Mucosa of descending colon (tissue), 3 donors: ENCODE results near the gene HIPK3. TPM values are rescaled to one million over a fixed set of nuclear protein-coding genes. Genes with fewer than 3 reads are reported as not detected.

ENCODE experiments used
- ATAC-seq: fragments of 200-7000 bp; cut with Tn5 transposase; one replicate; pipeline ENCODE4 v1.9.1; 2020; ENCODE audit warnings: mild to moderate bottlenecking, moderate library complexity
- DNase-seq, 3 donors: peaks; one replicate each; pipeline ENCODE4 v3.0.0-alpha.2; 2020
- H3K36me3 ChIP-seq: fragments of 200-600 bp; one replicate; pipeline ENCODE4 v1.8.0; 2021; ENCODE audit warnings: low read depth, mild to moderate bottlenecking
- H3K4me1 ChIP-seq: fragments of 200-600 bp; one replicate; pipeline ENCODE4 v1.8.0; 2021; ENCODE audit warnings: low read depth, mild to moderate bottlenecking
- H3K4me3 ChIP-seq: fragments of 200-600 bp; one replicate; pipeline ENCODE4 v1.8.0; 2021; ENCODE audit warnings: mild to moderate bottlenecking
- H3K9me3 ChIP-seq: fragments of 200-600 bp; one replicate; pipeline ENCODE4 v1.8.0; 2021; ENCODE audit warnings: mild to moderate bottlenecking
- intact Hi-C, 2 donors: fragments of 100-400 bp; cut with DNase I in 1 of 2; cut with micrococcal nuclease in 1 of 2; formaldehyde crosslinking; loops; one replicate each; pipeline versions ENCODE4 v1.11.0 to v1.11.1; 2022; cut with DNase I, micrococcal nuclease
- long read RNA-seq, 2 donors: library from polyadenylated mRNA; unstranded; transcript quantifications; one replicate each; pipeline ENCODE4 v2.0.0, GENCODE V29; 2019 to 2021
- total RNA-seq, 3 donors: library from RNA; stranded (reverse); fragmentation: NEBNext Ultra II Directional in 2 of 3; extraction: Animal tissue kit (Norgen Biotek cat#: 25700) in 2 of 3; gene quantifications; one replicate each; pipeline versions ENCODE4 v1.2.1 to v1.2.4, GENCODE V29; 2021 to 2023
- TF ChIP-seq, protein P1 (sequence below): fragments of 200-600 bp; IDR thresholded peaks from one replicate; pipeline ENCODE4 v1.8.0; 2022; ENCODE audit warnings: antibody characterized with exemption, mild to moderate bottlenecking
- donor health status: DM: no; HTN: no; CAD: no; lungs with moderate emphysema.
- donor health status: DM: no; HTN: no; CAD: no.
- donor health status: DM: no; HTN: yes; CAD: no.

Gene HIPK3
- 100 to 1,000 TPM in 1 of 3 donors, 10 to 100 TPM in 2; 67.0 to 254 (median 69.7) TPM for total RNA-seq
- long read RNA-seq, donor 1, full-length matches to known transcripts: 3 of 45 reads
- long read RNA-seq, donor 1, partial matches to known transcripts: 38 of 45 reads
- long read RNA-seq, donor 1, other reads (novel, unspliced or antisense): 4 of 45 reads
- long read RNA-seq, donor 2, partial matches to known transcripts: 6 of 7 reads
- long read RNA-seq, donor 2, other reads (novel, unspliced or antisense): 1 of 7 reads

DNA sequence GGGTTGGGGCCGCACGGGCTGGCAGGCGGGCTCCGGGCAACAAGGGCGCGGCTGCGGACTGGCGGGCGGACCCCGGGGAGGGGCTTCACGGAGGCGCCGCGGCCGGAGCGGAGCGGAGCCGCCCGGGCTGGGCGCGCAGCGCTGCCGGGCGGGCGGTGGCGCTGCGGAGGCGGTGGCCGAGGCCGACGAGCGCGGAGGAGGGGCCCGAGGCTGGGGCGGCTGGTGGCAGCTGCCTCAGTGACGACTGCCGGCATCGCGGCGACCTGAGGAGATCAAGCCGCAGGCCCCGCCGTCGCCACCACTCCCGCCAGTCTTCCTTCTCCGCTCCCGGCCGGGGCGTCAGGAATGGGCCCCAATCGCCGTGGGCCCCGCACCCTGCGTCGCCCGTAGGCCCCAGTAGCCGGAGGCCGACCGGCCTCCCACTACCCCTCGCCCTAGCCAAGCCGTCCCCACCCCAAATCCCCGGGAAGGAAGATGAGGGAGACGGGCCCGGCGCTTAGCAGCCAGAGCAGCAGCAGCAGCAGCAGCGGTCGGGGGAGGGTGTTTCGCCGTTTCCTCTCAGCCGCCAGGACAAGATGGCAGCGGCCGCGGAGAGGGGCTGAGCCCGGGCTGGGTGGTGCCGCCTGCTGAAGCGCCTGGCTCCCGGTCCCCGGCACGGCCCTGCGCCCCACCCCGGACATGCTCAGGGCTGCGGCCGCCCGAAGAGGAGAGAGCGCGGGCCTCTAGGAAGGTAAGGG lies at the start of gene HIPK3:
TSS of gene HIPK3 (plus strand) at position 222 of the 737 bp plus-strand sequence.
- ATAC-seq (peak; percentile 91), DNase-seq (peak; percentile 81 to 91 (median 91))
- Histone ChIP-seq H3K4me3 (peak within 1 kb of the TSS; percentile 95), H3K9me3 (no peaks in the 10 kb centered on the region), H3K4me1 (peaks cover 16% of the 10 kb centered on the region), H3K36me3 (no peaks in the 10 kb centered on the region)
- TF ChIP-seq, protein P1, sequence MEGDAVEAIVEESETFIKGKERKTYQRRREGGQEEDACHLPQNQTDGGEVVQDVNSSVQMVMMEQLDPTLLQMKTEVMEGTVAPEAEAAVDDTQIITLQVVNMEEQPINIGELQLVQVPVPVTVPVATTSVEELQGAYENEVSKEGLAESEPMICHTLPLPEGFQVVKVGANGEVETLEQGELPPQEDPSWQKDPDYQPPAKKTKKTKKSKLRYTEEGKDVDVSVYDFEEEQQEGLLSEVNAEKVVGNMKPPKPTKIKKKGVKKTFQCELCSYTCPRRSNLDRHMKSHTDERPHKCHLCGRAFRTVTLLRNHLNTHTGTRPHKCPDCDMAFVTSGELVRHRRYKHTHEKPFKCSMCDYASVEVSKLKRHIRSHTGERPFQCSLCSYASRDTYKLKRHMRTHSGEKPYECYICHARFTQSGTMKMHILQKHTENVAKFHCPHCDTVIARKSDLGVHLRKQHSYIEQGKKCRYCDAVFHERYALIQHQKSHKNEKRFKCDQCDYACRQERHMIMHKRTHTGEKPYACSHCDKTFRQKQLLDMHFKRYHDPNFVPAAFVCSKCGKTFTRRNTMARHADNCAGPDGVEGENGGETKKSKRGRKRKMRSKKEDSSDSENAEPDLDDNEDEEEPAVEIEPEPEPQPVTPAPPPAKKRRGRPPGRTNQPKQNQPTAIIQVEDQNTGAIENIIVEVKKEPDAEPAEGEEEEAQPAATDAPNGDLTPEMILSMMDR: peak; percentile 65
- intact Hi-C loops: loop anchor here in 1 of 2 donors (10.0 kb wide), 1 partner anchor 67 kb away; no protein-coding TSS in a partner anchor

DNA sequence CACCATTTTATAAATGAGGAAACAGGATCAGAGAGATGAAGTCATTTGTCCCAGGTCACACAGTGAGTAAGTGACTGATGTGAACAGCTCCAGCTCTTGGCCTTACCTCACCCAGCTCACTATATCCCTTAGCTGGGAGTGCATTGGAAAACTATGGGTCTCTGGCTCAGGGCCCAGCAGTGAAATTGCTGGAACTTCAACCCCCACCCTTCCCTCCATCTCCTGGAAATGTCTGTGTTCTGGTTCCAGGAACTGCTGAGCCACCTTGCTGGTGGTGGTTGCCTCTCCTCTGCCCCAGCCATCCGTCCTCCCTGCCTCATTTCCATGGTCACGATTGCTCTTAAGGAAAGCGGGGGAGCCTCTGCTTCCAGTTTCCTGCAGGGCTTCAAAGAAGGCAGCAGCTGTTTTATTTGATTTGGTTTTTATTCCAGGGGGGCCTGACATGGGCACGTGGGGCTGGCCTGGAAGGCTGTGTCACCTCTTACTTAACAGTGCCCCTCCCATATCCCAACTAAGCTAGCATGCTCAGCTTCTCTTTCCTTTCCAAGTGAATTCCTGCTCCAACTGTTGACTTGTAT lies 49.7 kb upstream of the HIPK3 start:
- DNase-seq (no peak), ATAC-seq (peak; percentile 43)
- intact Hi-C loops: no loop called here
- H3K4me1 ChIP-seq: no peaks in the 10 kb centered on the region
- TF ChIP-seq, protein P1: no peak
- H3K36me3 ChIP-seq: no peaks in the 10 kb centered on the region
- H3K9me3 ChIP-seq: no peaks in the 10 kb centered on the region
- no peak overlapping the region for H3K4me3 ChIP-seq

DNA sequence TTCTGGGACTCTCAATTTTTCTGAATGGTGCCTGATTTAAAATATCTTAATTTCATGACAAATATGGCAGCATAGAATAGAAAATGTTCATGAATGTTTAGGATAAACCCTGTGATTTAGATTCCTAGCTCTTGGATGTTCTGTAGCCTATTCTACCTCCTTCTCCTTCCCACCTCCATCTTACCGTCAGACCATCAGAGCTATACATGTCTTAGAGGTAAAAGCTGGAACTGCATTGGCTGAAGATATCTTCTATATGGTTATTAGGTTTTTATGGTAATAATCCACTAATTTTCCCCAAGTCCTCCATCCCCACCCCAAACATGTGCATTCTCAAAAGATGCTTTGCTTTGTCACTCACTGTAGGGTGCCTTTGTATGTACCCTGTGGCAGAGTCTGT lies 49.0 kb upstream of the HIPK3 start:
- ATAC-seq: no peak

DNA sequence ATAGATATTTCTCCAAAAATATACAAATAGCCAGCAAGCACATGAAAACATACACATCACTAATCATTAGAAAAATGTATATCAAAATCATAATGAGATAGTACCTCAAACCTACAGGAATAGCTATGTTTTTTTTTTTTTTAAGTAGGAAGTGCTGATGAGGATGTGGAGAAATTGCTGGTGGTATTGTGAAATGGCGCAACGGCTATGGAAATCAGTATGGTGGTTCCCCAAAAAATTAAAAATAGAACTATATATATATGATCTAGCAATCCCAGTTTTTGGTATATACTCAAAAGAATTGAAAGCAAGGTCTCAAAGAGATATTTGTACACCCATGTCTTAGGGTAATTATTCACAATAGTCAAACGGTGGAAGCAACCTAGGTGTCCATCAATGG lies 46.0 kb upstream of the HIPK3 start:
- DNase-seq (no peak), ATAC-seq (no peak)
- H3K36me3 ChIP-seq: no peaks in the 10 kb centered on the region
- no peaks in the 10 kb centered on the region for H3K9me3 ChIP-seq
- TF ChIP-seq, protein P1: no peak
- H3K4me3 ChIP-seq: no peak overlapping the region
- H3K4me1 ChIP-seq: no peaks in the 10 kb centered on the region
- intact Hi-C loops: no loop called here

More for the DNA sequence above, 49.0 kb upstream of the HIPK3 start:
- Histone ChIP-seq H3K4me3 (no peak overlapping the region), H3K4me1 (no peaks in the 10 kb centered on the region), H3K36me3 (no peaks in the 10 kb centered on the region), H3K9me3 (no peaks in the 10 kb centered on the region)
- TF ChIP-seq, protein P1: no peak
- intact Hi-C loops: no loop called here
- no peak for DNase-seq

DNA sequence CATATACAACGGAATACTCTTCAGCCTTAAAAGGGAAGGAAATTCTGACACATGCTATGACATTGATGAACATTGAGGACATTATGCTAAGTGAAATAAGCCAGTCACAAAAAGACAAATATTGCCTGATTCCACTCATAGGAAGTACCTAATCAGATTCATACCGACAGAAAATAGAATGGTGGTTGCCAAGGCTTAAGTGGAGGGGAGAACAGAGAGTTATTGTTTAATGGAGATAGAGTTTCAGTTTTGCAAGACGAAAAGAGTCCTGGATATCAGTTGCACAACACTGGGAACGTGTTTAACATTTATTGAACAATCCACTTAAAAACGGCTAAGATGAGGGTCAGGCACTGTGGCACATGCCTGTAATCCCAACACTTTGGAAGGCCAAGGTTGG lies 45.6 kb upstream of the HIPK3 start:
- intact Hi-C loops: no loop called here
- H3K4me3 ChIP-seq: no peak overlapping the region
- H3K9me3 ChIP-seq: no peaks in the 10 kb centered on the region
- no peaks in the 10 kb centered on the region for H3K36me3 ChIP-seq
- no peaks in the 10 kb centered on the region for H3K4me1 ChIP-seq
- TF ChIP-seq, protein P1: no peak
- DNase-seq (no peak), ATAC-seq (no peak)
